NCI-H146 (cell line): ENCODE results near the gene DNAJC16.

Experiments used
- DNase-seq: peaks from one replicate; lab custom pipeline; 2025; lab: John Stamatoyannopoulos, UW

Gene DNAJC16

GRCh38 chr1:15620902-15621682 lies 94.4 kb downstream of the DNAJC16 start:
- no peak for DNase-seq

GRCh38 chr1:15621975-15622374 lies 95.3 kb downstream of the DNAJC16 start:
- DNase-seq, result no peak

GRCh38 chr1:15622712-15623373 lies 96.2 kb downstream of the DNAJC16 start:
- DNase-seq, result no peak

GRCh38 chr1:15623435-15623834 lies 96.8 kb downstream of the DNAJC16 start:
- DNase-seq, result no peak

GRCh38 chr1:15624133-15624714 lies 97.6 kb downstream of the DNAJC16 start:
- no peak for DNase-seq

GRCh38 chr1:15625056-15625917 lies 98.6 kb downstream of the DNAJC16 start:
- DNase-seq, result no peak
